SIG-M5 treated with dmso at 0.1 percent for 504 hours (cell line): ENCODE data around the gene FH.

Experiments used
- DNase-seq: peaks from one replicate; lab custom pipeline; 2025; ENCODE audit not compliant: unreplicated experiment; lab: John Stamatoyannopoulos, UW

FH gene

GRCh38 chr1:241525026-241525425 is 5.5 kb upstream of the FH start:
- DNase-seq, result no peak

GRCh38 chr1:241521718-241522117 is 2.2 kb upstream of the FH start:
- DNase-seq, result no peak

- no peak for DNase-seq
These were observed 518 bp upstream of the FH start for GRCh38 chr1:241520080-241520465.

- peak; percentile 39 for DNase-seq
These were observed 863 bp downstream of the FH start for GRCh38 chr1:241518476-241519307.

- DNase-seq, result peak; percentile 25
These were observed 6.2 kb downstream of the FH start for GRCh38 chr1:241513378-241513777.

GRCh38 chr1:241507189-241507863 is 12.2 kb downstream of the FH start:
- DNase-seq, result peak; percentile 80

GRCh38 chr1:241503444-241503843 is 16.1 kb downstream of the FH start:
- DNase-seq, result no peak

- peak; percentile 24 for DNase-seq
These were observed 19.6 kb downstream of the FH start for GRCh38 chr1:241499910-241500309.

GRCh38 chr1:241495741-241496140 is 23.8 kb downstream of the FH start:
- DNase-seq, result no peak

GRCh38 chr1:241488739-241489138 is 30.8 kb downstream of the FH start:
- DNase-seq, result no peak

- DNase-seq, result peak; percentile 29
These were observed 34.0 kb downstream of the FH start for GRCh38 chr1:241485554-241485992.

- DNase-seq, result no peak
These were observed 34.4 kb downstream of the FH start for GRCh38 chr1:241485145-241485544.

- no peak for DNase-seq
These were observed 36.7 kb downstream of the FH start for GRCh38 chr1:241482761-241483250.

GRCh38 chr1:241479294-241479693 is 40.3 kb downstream of the FH start:
- no peak for DNase-seq

- DNase-seq, result no peak
These were observed 43.9 kb downstream of the FH start for GRCh38 chr1:241475671-241476070.

- no peak for DNase-seq
These were observed 46.5 kb downstream of the FH start for GRCh38 chr1:241473026-241473425.

- DNase-seq, result no peak
These were observed 48.5 kb downstream of the FH start for GRCh38 chr1:241470908-241471590.

- no peak for DNase-seq
These were observed 49.2 kb downstream of the FH start for GRCh38 chr1:241470361-241470760.

GRCh38 chr1:241465673-241466072 is 53.9 kb downstream of the FH start:
- DNase-seq, result no peak

- DNase-seq, result no peak
These were observed 54.6 kb downstream of the FH start for GRCh38 chr1:241464985-241465384.

GRCh38 chr1:241462391-241462790 is 57.2 kb downstream of the FH start:
- DNase-seq, result no peak
